NCI-H187 (cell line): ENCODE data around the gene IP6K3.

Experiments
- DNase-seq, 2 experiments: peaks; one replicate each; lab custom pipeline; 2025; lab: John Stamatoyannopoulos, UW

The IP6K3 gene

DNA sequence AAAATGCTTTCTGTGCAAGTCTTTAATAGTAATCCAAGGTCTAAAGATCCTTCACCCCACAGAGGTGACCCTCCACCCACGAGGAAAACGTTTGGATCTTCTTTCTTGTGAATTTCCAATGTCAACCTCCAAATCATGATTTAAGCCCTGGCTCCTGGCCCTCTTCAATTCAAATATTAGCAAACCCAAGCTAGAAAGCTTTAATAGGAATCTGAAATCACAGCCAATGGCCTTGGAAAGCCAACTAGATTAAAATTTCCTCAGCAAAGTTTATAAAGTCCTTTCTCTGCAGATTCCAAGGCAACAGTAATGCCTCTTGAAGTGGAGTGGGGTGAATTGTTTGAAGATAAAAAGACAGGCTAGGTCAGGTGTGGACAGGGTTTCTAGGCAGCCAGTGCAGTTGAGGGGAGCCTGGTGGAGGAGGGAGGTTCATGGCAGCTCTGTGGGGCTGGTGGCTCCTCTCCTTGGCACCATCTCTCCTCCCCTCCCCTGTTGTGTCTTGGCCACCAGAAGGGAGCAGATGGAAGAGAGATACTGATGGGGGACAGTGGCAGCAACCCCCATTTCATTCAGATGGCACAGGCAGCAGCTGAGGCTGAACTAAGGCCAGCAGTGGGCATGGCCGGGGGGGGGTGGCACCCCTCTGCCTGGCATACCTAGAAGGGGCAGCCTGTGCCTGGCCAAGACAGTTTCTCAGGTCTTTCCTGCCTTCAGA is 23.2 kb downstream of the IP6K3 start:
- DNase-seq, result no peak

- DNase-seq, result no peak
Measured at GRCh38 chr6:33722103-33722623, 24.5 kb downstream of the IP6K3 start.

DNA sequence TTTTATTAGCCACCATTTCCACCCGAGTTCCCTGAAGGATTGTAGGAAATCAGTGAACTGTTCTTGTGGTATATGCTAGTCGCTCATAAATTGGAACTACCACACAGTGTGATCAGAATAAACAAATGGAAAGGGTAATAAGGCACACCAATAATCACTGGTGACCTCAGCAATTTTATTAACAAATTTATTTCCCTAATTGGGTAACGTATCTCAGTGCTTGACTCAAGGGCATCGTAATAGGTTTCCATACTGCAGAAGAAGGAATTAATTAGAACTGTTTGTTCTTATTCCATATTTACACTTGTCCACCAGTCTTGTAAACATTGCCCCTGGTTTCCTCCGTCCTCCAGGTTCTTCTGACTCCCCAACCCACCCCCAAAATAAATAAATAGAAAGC is 25.2 kb downstream of the IP6K3 start:
- DNase-seq, result no peak

DNA sequence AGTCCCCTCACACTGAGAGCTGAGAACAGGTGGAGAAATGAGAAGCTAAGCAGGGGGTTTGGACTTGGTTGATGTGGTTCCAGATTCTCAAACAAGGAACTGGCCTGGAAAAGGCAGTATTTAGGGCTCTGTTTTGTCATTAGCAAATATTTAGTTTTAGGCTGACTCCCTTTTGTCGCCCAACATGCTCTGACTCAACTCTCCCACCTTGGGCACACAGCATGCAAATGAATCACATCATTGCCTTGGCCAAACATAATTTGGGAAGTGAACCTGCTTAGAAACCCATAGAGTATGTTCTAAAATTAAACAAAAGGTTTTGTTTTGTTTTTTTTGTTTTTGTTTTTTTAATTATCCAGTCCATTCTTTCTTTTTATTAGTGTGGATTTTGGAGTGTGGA is 25.7 kb downstream of the IP6K3 start:
- DNase-seq, result no peak

DNA sequence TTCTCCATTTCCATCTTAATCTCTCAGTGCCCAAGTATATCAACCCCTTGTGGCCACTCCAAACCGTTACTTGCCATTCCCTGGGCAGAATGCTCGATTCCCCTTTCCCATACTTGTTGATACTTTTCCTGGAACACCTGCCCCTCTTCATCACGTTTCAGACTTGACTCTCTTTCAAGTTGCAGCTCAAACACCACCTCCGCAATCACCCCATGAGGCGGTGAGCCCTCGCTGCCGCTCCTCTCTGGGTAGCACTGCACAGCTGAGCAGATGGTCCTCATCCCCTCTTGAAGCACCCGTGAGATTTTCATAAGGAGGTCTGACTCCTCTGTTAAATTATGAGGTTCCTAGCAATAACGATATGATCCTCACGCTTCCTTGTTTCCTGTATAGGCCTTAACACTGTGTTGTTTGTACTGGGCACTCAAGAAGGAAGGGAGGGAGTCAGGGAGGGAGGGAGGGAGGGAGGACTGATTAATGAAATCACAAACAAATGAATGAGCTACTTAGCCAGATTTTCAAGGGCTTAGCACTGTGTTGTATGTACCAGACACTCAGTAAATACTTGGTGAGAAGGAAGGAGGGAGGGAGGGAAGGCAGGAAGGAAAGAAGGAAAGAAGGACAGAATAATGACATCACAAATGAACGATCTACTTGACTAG is 27.2 kb downstream of the IP6K3 start:
- peak; percentile 63 to 73 for DNase-seq

DNA sequence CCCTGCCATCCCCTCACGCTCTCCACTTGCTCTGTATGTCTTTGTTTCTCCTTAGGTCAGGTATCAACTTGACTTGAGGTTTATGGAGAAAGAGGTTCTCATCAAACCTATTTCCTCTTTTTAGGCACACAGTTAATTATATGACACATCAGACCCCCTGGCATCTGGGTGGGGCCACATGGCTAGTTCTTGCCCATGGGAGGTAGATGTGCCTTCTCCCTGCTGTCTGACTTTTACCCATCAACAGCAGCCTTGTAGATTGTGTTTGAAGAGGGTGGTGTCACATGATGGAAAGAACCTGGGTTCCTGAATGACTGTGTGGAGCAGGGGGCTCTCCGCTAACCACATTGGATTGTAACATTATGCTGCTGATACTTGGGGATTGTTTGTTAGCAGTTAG is 28.0 kb downstream of the IP6K3 start:
- no peak for DNase-seq

DNA sequence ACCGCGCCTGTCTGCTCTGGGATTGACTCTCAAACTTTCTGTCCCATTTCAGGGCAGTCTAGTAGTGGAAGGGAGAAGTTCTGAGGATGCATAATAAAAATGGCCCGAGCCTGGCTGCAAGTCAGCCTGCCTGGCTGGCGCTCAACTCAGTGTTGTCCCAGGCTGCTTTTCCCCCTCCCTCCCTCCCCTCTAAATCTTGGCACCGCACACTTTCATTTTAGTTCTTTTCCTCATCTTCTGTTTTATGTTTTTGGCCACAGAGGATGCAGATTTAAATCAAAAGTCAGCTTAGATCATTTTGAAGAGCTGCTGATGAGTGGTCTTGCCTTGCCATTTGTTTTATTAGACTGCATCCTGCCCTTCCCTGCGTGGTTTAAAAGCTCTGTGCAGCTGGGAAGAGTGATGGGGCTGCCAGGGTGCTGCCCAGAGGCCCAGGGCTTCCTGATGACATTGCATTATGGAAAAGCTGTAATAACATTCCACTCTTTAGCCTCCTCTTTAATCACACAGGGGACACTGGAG is 28.7 kb downstream of the IP6K3 start:
- DNase-seq, result no peak

GRCh38 chr6:33716890-33717632 is 29.6 kb downstream of the IP6K3 start:
- DNase-seq, result no peak

DNA sequence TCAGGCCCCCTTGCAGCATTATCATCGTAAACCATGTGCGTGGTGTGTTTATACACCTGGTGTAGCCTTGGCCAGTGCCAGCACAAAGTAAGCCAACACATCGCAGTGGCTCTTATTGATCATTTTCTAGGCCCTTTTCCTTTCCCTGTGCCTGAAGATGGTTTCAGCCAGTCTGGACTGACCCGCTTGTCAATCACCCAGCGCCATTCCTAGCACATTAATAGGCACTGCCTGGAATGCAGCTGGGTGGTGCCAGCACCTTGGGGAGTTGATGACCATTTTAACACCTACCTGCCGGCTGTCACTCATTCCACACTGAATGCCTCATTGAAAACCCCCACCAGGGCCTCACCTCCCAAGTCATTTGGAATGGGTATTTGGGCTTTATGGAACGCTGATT is 30.3 kb downstream of the IP6K3 start:
- DNase-seq, result peak; percentile 28 to 29

DNA sequence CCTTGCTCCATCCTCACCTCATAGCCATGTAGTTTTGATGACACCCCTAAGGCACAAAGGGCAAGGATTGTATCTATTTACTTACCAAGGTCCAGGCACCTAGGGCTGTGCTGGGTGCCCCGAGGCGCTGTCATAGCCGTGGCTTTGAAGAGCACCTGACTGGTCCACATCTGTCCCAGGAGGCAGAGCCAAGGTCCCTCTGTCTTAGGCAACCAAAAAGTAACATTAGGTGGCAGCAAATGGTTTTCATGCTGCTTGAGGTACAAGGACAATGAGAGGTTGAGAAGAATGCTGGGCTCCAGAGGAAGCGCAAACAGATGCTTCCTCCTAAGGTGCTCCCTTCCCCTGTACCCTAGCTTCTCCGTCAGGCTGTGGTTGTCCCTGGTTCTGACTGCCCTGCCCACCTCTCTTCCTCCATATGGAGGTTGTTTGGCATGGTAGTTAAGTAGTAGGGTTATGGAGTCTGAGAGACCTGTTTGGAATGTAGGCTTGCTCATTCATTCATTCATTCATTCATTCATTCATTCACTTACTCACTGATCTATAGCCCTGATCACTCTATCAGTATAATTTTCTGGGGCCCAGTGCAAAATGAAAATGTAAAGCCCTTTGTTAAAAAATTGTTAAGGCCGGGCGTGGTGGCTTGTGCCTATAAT is 32.2 kb downstream of the IP6K3 start:
- DNase-seq, result no peak

DNA sequence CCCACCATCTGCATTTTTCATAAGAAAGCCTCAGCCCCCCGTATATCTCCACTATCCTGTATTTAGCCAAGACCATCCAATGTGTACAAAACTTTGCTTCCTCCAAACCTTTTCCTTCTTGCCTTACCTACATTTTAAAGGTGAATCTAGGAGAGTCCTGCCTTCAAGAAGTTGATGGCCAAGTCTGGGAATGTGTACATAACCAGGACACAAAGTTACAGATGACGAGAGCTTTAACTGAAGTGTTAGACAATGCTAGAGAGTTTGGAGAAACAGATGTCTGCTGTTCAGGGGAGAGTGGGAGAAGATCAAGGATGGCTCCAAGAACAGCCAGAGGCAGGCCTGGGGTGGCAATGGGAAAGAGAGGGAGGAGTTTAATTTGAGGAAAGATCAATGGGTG is 32.9 kb downstream of the IP6K3 start:
- no peak for DNase-seq

- DNase-seq, result no peak
Measured at GRCh38 chr6:33712914-33713313, 33.8 kb downstream of the IP6K3 start.

GRCh38 chr6:33711140-33712129 is 35.3 kb downstream of the IP6K3 start, which contains the start of gene UQCC2:
Gene UQCC2 (minus strand): TSS chr6:33711700. CDS start chr6:33711686, 14 bp downstream.
- DNase-seq, result peak; percentile 94 to 96

GRCh38 chr6:33710296-33711121 is 36.2 kb downstream of the IP6K3 start:
- DNase-seq, result no peak

DNA sequence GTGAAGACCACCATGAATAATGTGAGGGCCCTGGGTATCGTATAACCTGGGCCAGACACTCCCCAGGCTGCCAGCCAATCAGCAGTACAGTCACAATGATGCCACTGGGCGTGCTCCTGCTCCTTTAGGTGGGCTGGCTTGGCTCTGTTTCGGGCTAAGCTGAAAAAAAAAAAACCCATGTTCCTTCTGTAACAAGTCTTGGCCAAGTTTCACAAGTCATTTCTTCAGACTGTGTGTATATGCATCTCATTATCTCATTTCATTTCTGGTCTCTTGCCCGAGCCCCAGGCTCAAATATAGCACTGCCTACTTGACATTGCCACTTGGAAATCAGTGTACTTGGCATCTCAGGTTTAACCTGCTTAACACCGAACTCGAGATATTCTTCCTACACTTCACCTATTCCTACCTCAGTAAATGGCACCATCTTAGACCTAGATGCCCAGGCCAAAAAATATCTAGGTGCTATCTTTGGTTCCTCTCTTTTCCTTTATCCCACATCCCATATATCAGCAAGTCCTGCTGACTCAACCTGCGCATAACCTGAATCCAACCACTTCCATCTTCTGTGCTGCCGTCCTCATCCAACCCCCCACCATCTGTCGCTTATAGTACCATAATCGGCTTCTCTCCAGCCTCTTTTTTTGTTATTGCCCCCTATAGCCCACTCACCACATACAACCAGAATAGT is 37.0 kb downstream of the IP6K3 start:
- no peak for DNase-seq

DNA sequence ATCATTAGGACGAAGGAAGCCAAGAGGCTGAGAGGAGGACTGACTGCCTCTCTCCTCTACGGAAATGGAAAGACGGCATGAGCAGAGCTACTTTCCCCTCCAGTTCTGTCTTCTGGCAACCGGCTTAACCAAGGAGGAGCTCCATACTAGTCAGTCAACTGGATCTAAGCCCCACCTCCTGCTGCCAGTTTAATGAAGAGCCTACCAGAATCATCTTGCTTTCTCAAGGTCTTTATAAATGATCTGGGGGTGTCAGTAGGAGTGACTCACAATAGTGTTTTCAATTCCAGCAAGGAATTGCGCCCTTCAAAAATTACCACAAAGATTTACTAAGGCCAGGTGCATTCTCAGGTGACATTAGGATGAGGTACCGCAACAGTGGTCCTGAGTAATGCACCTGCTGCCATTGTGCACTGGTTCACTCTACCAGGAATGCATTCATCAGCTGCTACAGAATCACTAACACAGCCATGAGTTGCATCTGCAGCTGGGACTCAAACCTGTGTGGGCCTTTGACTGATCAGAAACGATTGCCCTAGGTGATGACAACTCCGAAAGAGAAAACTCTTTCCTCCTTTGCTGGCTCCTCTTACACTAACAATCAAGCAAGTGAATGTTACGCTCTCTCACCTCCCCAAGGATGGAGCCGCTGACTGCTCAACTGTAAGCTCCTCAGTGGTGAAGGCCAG is 38.0 kb downstream of the IP6K3 start:
- DNase-seq, result peak; percentile 41 to 58

DNA sequence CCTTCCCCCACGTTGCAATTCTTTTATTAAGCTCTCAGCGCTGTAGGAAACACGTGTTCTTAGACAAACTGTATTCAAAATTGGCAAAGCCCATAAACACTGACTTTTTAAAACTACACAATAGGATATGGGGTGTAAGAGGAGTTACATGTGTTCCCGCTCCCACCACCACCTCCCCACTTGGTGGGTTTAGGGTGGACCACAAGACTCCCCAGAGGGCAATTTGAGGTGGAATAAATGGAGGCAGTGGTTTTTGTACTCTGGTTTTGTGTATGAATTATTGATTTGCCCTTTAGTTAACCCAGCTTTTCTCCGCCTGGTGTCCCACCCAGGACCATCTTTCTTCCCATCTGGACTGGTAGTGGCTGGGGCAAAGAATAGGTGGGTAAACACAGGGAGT is 38.9 kb downstream of the IP6K3 start:
- DNase-seq, result peak; percentile 29 to 44

DNA sequence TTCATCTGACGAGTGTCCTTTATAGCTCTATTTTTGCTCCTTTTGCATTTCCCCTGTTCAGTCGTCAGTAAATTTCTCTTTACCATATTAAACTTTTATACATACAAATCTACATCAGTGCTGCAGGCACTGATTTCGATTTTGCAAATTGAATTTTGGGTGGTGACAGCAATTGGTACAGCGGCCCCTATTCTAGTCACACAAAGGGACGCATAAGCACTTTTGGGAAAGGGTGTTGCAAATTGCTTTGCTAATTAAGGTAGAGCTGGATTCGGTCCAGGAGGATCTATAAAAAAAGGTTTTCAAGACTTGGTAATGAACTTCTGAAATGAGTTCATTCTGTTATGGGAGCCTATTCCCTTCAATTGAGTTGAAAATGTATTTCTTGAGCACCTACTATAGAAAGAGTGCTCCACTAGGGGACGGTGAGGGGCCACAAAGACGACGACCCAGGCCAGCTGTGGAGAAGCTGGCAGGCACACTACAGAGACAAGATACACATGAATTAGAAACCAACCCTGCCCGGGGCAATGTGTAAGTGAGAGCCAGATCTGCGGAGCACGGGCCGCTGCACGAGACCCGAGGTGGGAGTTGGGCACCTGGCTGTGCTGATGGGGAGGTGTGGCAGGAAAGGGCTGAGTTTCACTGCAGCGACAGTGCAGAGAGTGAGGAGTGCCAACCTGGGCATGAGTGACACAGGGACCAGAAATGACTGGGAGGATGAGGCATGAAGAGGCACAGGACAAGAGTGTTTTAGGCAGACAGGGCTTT is 40.6 kb downstream of the IP6K3 start:
- DNase-seq, result no peak
